Naive B cell (primary cell): Measurements from ENCODE around the gene CCDC85B. TPM values are rescaled to one million over a fixed set of nuclear protein-coding genes. Genes with fewer than 3 reads are reported as not detected.

Experiments
- ATAC-seq, 2 donors: fragments of 150-1000 bp; cut with Tn5 transposase; 2 replicates each; pipeline ENCODE4 v1.10.0; 2021; ENCODE audit warnings: low read depth in 2 of 2, mild to moderate bottlenecking in 2 of 2, moderate library complexity in 2 of 2
- DNase-seq: peaks from one replicate; pipeline ENCODE4 v3.0.0; 2022
- H3K27ac Mint-ChIP-seq, 6 donors: one replicate each; pipeline ENCODE4 v1.8.0; 2020 to 2022; ENCODE audit warnings: mild to moderate bottlenecking in 6 of 6, mixed read lengths in 6 of 6, moderate library complexity in 5 of 6, inconsistent platforms in 2 of 6
- H3K27me3 Mint-ChIP-seq, 3 donors: one replicate each; pipeline ENCODE4 v1.8.0; 2021 to 2022; ENCODE audit warnings: mixed read lengths in 3 of 3, mild to moderate bottlenecking in 1 of 3
- H3K36me3 Mint-ChIP-seq, 2 donors: one replicate each; pipeline ENCODE4 v1.8.0; 2020 to 2022; ENCODE audit warnings: mixed read lengths in 2 of 2, inconsistent platforms in 1 of 2, mild to moderate bottlenecking in 1 of 2
- H3K4me1 Mint-ChIP-seq, 3 donors: one replicate each; pipeline ENCODE4 v1.8.0; 2020 to 2022; ENCODE audit warnings: mixed read lengths in 3 of 3, inconsistent platforms in 1 of 3, mild to moderate bottlenecking in 1 of 3, moderate library complexity in 1 of 3
- H3K4me3 Mint-ChIP-seq, 8 donors: one replicate each; pipeline ENCODE4 v1.8.0; 2020 to 2022; ENCODE audit warnings: mild to moderate bottlenecking in 8 of 8, mixed read lengths in 8 of 8, moderate library complexity in 8 of 8, inconsistent platforms in 2 of 8
- H3K9me3 Mint-ChIP-seq, 7 donors: one replicate each; pipeline ENCODE4 v1.8.0; 2020 to 2022; ENCODE audit warnings: mixed read lengths in 7 of 7, mild to moderate bottlenecking in 5 of 7, inconsistent platforms in 2 of 7, moderate library complexity in 1 of 7
- polyA plus RNA-seq, 6 donors: library from polyadenylated mRNA; unstranded; fragments of 300-500 nt; fragmentation: Illumina TruSeq; gene quantifications; one replicate each; pipeline ENCODE4 v1.2.3, GENCODE V29; 2021; ENCODE audit warnings: low read depth in 6 of 6

The CCDC85B gene
- polyA plus RNA-seq, 6 donors from 2014 or later, result 22.4 to 62.8 (median 45.3) TPM

GRCh38 chr11:65868076-65868667 is 22.3 kb upstream of the CCDC85B start:
- no peak overlapping the region for H3K4me3 Mint-ChIP-seq
- peaks cover 18 to 31% (median 23%) of the 10 kb centered on the region in 3 donors for H3K4me1 Mint-ChIP-seq
- peaks cover 0 to 5% (median 0%) of the 10 kb centered on the region in 3 donors for H3K27me3 Mint-ChIP-seq
- ATAC-seq, result peak; percentile 64 to 67
- DNase-seq, result no peak
- no peaks in the 10 kb centered on the region for H3K9me3 Mint-ChIP-seq
- peaks cover 0 to 10% of the 10 kb centered on the region in 2 donors for H3K36me3 Mint-ChIP-seq
- no peak overlapping the region for H3K27ac Mint-ChIP-seq

- no peaks in the 10 kb centered on the region for H3K9me3 Mint-ChIP-seq
Measured at GRCh38 chr11:65868907-65869306, 21.6 kb upstream of the CCDC85B start.

GRCh38 chr11:65869643-65870306 is 20.7 kb upstream of the CCDC85B start:
- Mint-ChIP-seq H3K36me3 (peaks cover 0 to 6% of the 10 kb centered on the region in 2 donors), H3K27me3 (peaks cover 0 to 7% (median 0%) of the 10 kb centered on the region in 3 donors), H3K4me3 (peak overlapping the region in 3 of 8 donors; percentile 3 to 78 (median 20)), H3K4me1 (peaks cover 22 to 38% (median 27%) of the 10 kb centered on the region in 3 donors), H3K9me3 (no peaks in the 10 kb centered on the region), H3K27ac (peak overlapping the region in 3 of 6 donors; percentile 47 to 72 (median 63))
- no peak for ATAC-seq
- DNase-seq, result no peak

More at GRCh38 chr11:65868907-65869306, 21.6 kb upstream of the CCDC85B start:
- Mint-ChIP-seq H3K27me3 (peaks cover 0 to 7% (median 0%) of the 10 kb centered on the region in 3 donors), H3K4me3 (peak overlapping the region in 1 of 8 donors; percentile 43), H3K4me1 (peaks cover 19 to 38% (median 26%) of the 10 kb centered on the region in 3 donors), H3K36me3 (peaks cover 0 to 6% of the 10 kb centered on the region in 2 donors), H3K27ac (no peak overlapping the region)
- DNase-seq (no peak), ATAC-seq (no peak)

DNA sequence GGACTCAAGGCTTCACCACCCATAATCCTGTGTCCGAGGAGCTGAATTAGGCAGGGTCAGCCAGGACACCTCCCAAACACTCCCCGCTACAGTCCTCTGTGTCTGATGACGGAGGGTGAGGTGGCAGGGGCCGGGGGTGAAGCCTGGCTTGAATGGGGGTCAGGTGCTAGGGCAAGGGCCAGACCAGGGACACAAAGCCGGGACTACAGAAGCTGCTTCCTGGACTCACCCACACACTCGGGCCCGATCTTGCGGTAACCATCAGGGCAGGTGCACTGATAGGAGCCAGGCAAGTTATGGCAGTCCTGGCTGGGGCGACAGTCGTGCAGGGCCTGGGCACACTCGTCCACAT is 20.2 kb upstream of the CCDC85B start:
- Mint-ChIP-seq H3K27ac (no peak overlapping the region), H3K4me3 (peak overlapping the region in 3 of 8 donors; percentile 29 to 82 (median 61)), H3K27me3 (peaks cover 0 to 7% (median 0%) of the 10 kb centered on the region in 3 donors), H3K4me1 (peaks cover 22 to 34% (median 23%) of the 10 kb centered on the region in 3 donors), H3K9me3 (no peaks in the 10 kb centered on the region), H3K36me3 (peaks cover 0 to 1% of the 10 kb centered on the region in 2 donors)
- no peak for ATAC-seq
- no peak for DNase-seq

GRCh38 chr11:65870706-65871681 is 19.5 kb upstream of the CCDC85B start:
- H3K27ac Mint-ChIP-seq, result peak overlapping the region in 2 of 6 donors; percentile 14 to 36
- no peak for DNase-seq
- H3K27me3 Mint-ChIP-seq, result peaks cover 0 to 7% (median 0%) of the 10 kb centered on the region in 3 donors
- no peaks in the 10 kb centered on the region for H3K36me3 Mint-ChIP-seq
- H3K9me3 Mint-ChIP-seq, result no peaks in the 10 kb centered on the region
- peak overlapping the region in 6 of 8 donors; percentile 52 to 82 (median 60) for H3K4me3 Mint-ChIP-seq
- peaks cover 22 to 33% (median 22%) of the 10 kb centered on the region in 3 donors for H3K4me1 Mint-ChIP-seq
- ATAC-seq, result no peak

GRCh38 chr11:65871811-65872548 is 18.5 kb upstream of the CCDC85B start:
- H3K36me3 Mint-ChIP-seq, result no peaks in the 10 kb centered on the region
- peak overlapping the region in 7 of 8 donors; percentile 45 to 77 (median 54) for H3K4me3 Mint-ChIP-seq
- peaks cover 0 to 7% (median 0%) of the 10 kb centered on the region in 3 donors for H3K27me3 Mint-ChIP-seq
- ATAC-seq (no peak), DNase-seq (no peak)
- H3K27ac Mint-ChIP-seq, result peak overlapping the region in 2 of 6 donors; percentile 14 to 65
- no peaks in the 10 kb centered on the region for H3K9me3 Mint-ChIP-seq
- H3K4me1 Mint-ChIP-seq, result peaks cover 22 to 32% (median 22%) of the 10 kb centered on the region in 3 donors

- DNase-seq, result no peak
- no peak for ATAC-seq
- H3K9me3 Mint-ChIP-seq, result no peaks in the 10 kb centered on the region
- H3K27ac Mint-ChIP-seq, result peak within 1 kb of the TSS; percentile 84 to 98 (median 97)
- H3K36me3 Mint-ChIP-seq, result no peaks in the 10 kb centered on the region
- H3K4me1 Mint-ChIP-seq, result peaks cover 22 to 25% (median 22%) of the 10 kb centered on the region in 3 donors
- H3K4me3 Mint-ChIP-seq, result peak within 1 kb of the TSS; percentile 83 to 94 (median 89)
- H3K27me3 Mint-ChIP-seq, result peaks cover 0 to 7% (median 0%) of the 10 kb centered on the region in 3 donors
Measured at GRCh38 chr11:65872586-65873317, 17.7 kb upstream of the CCDC85B start, which contains the start of gene EFEMP2. Gene EFEMP2, minus strand, starts transcription at chr11:65872800. Its CDS starts 446 bp downstream, at chr11:65872354.

DNA sequence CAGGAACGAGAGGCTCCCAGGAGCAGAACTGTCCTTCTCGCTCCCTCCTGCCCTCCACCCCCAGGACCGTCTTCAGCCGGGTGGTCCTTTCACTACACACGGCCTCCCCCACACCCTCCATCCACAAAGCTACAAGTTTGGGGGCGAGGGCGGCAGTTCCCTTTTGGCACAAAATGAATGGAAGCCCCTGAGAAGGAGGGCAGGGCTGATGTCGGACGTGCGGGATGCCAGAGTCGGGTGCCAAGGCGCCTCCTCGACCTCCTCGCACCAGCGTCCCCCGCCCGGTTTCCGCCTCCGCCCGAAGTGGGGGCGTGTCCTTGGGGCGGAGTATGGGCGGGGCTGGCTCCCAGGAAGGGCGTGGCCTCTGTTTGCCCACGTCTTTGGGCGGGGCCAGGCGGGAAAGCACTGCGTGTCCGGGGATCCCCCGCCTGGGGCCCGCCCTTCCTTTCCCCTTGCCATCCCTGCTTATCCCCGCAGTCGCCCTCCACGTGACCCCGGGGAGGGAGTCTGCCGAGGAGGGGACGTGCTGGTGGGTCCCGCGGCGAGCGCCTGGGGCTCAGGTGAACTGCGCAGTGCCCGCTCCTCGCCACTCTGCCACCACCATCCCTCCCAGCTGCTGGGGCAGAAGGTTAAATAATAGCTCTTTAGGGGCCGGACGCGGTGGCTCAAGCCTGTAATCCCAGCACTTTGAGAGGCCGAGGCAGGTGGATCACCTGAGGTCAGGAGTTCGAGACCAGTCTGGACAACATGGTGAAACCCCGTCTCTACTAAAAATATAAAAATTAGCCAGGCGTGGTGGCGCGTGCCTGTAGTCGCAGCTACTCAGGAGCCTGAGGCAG is 16.9 kb upstream of the CCDC85B start:
- DNase-seq, result peak; percentile 98
- ATAC-seq, result peak; percentile 88 to 92
- H3K36me3 Mint-ChIP-seq, result no peaks in the 10 kb centered on the region
- peaks cover 22% of the 10 kb centered on the region in 3 donors for H3K4me1 Mint-ChIP-seq
- peak overlapping the region; percentile 83 to 94 (median 89) for H3K4me3 Mint-ChIP-seq
- peaks cover 0 to 7% (median 0%) of the 10 kb centered on the region in 3 donors for H3K27me3 Mint-ChIP-seq
- no peaks in the 10 kb centered on the region for H3K9me3 Mint-ChIP-seq
- peak overlapping the region; percentile 84 to 98 (median 97) for H3K27ac Mint-ChIP-seq

- DNase-seq (no peak), ATAC-seq (no peak)
- no peaks in the 10 kb centered on the region for H3K27me3 Mint-ChIP-seq
- H3K4me3 Mint-ChIP-seq, result peak within 1 kb of the TSS in 1 of 8 donors; percentile 27
- peaks cover 8 to 23% (median 11%) of the 10 kb centered on the region in 3 donors for H3K4me1 Mint-ChIP-seq
- no peaks in the 10 kb centered on the region for H3K9me3 Mint-ChIP-seq
- H3K36me3 Mint-ChIP-seq, result peaks cover 0 to 3% of the 10 kb centered on the region in 2 donors
- H3K27ac Mint-ChIP-seq, result peak within 1 kb of the TSS in 2 of 6 donors; percentile 29 to 81
Measured at GRCh38 chr11:65879617-65880016, 10.9 kb upstream of the CCDC85B start, which contains the start of gene CTSW. Gene CTSW, plus strand, starts transcription at chr11:65879837. Its CDS starts 18 bp downstream, at chr11:65879855.

- peaks cover 12 to 28% (median 15%) of the 10 kb centered on the region in 3 donors for H3K4me1 Mint-ChIP-seq
- H3K9me3 Mint-ChIP-seq, result no peaks in the 10 kb centered on the region
- H3K27me3 Mint-ChIP-seq, result no peaks in the 10 kb centered on the region
- ATAC-seq, result no peak
- H3K4me3 Mint-ChIP-seq, result peak overlapping the region in 1 of 8 donors; percentile 27
- peak overlapping the region in 1 of 6 donors; percentile 5 for H3K27ac Mint-ChIP-seq
- peaks cover 0 to 4% of the 10 kb centered on the region in 2 donors for H3K36me3 Mint-ChIP-seq
- no peak for DNase-seq
Measured at GRCh38 chr11:65880027-65880426, 10.4 kb upstream of the CCDC85B start.

DNA sequence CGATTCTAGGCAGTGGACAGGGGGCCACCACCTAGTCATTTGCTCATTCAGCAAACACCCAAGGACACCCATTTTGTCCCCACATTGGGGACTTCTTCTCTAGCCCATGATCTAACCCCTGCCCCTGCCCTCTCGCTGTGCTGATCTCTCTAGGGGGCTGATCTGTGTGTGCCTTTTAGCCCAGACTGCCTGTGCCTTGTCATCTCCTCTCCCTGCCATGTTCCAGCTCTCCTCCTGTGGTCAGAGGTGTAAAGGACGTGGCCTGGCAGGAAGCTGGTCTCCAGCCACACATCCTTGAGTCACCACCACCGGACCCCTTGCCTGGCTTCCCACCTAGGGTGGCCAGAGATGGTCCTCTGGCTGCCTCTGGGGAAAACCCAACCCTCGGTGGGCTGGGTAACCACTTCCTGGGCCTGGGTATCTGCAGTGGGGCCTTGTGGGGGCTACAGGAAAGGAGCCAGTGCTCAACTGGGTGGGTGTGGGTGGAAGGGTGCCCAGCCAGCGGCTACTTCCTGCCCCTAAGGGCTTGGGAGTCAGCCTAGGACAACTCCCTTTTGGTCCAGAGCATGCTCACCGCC is 9.5 kb upstream of the CCDC85B start:
- H3K27ac Mint-ChIP-seq, result peak overlapping the region in 2 of 6 donors; percentile 80 to 85
- ATAC-seq, result no peak

More for the DNA sequence above, 9.5 kb upstream of the CCDC85B start:
- Mint-ChIP-seq H3K4me1 (peaks cover 15 to 32% (median 21%) of the 10 kb centered on the region in 3 donors), H3K27me3 (no peaks in the 10 kb centered on the region), H3K9me3 (no peaks in the 10 kb centered on the region), H3K36me3 (peaks cover 0 to 4% of the 10 kb centered on the region in 2 donors), H3K4me3 (no peak overlapping the region)
- no peak for DNase-seq
